ENCODE data around the gene HES6. TPM values are rescaled to one million over a fixed set of nuclear protein-coding genes. Genes with fewer than 3 reads are reported as not detected.

The HES6 gene
- total and polyA plus RNA-seq, 3 donors from 2014 or later: 21.3 to 40.3 (median 22.0) TPM

DNA sequence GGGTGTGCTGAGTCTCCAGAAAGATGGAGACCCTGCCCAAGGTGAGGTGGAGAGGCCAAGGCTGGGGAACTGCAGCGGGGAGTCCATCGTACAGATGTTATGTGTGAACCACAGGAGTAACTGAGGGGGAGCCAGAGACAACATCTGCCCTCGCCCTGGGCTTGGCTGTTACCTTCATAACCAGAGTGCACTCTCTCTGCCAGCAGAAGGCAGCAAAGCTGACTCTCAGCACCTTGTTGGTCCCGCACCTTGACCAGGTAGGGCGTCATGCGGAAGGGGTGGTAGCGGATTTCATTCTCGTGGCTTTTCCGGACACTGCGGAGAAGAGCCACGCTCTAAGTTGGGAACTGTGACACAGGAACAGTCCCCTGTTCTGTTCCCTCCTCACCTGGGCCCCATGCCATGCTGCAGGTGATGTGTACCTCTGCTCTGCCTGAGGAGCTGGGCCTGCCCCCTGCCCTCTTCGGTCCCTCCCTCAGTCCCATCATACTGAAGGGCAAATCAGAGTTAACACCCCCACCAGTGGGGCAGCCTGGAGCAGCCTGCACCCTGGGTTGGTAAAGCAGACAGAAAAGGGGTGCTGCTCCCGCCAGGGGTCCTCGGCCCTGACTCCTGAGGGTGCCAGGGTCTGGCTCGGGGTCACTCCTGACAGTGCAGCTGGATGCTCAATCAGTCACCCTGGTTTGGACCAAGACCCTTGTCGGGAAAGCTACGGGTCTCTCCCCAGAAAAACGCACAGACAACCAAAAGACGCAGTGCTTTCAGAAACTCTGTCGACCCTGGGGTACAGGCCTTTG lies 28.2 kb upstream of the HES6 start:
- DNase-seq: no peak
- WGBS, 2 donors: 87 to 90% methylated on average over 14 to 20 of the region's 20 CpGs
- intact Hi-C loops (cut with DNase I; ENCODE audit: low total_unique reads): no loop called here
- Histone ChIP-seq H3K9me3 (no peaks in the 10 kb centered on the region), H3K27ac (no peak overlapping the region), H3K4me1 (peaks cover 11% of the 10 kb centered on the region), H3K36me3 (ENCODE audit: low read depth, missing control alignments) (no peaks in the 10 kb centered on the region), H3K27me3 (no peaks in the 10 kb centered on the region), H3K4me3 (no peak overlapping the region)
- TF ChIP-seq POLR2A (IDR thresholded peaks at IDR 0.05) (no peak), CTCF (IDR thresholded peaks at IDR 0.05) (no peak)

- intact Hi-C loops (cut with DNase I; ENCODE audit: low total_unique reads): no loop called here
- WGBS, 2 donors: 96 to 100% methylated on average over 1 of the region's 1 CpG
- no peak for DNase-seq
- Histone ChIP-seq H3K36me3 (ENCODE audit: low read depth, missing control alignments) (no peaks in the 10 kb centered on the region), H3K4me3 (no peak overlapping the region), H3K27me3 (no peaks in the 10 kb centered on the region), H3K9me3 (no peaks in the 10 kb centered on the region), H3K27ac (no peak overlapping the region), H3K4me1 (peaks cover 18% of the 10 kb centered on the region)
- no peak for TF ChIP-seq POLR2A (IDR thresholded peaks at IDR 0.05)
- TF ChIP-seq CTCF (IDR thresholded peaks at IDR 0.05): no peak
These were observed 27.5 kb upstream of the HES6 start for GRCh38 chr2:238267341-238267710.

DNA sequence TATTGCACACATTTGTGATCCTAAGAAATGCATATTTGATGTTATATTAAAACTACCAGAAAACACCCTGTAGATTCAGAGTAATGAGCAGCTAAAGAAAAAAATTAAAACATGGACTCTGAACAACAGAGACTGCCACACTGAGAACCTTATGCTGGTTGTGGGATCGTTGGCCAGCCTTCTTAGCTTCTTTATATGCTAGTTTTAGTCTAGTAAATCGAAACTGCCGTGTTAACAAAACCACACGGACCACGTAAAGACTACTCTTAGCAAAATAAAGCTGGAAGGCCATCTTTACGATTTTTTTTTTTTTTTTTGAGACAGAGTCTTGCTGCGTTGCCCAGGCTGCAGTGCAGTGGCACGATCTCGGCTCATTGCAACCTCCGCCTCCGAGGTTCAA lies 25.8 kb upstream of the HES6 start:
- Histone ChIP-seq H3K4me3 (no peak overlapping the region), H3K4me1 (peaks cover 15% of the 10 kb centered on the region), H3K9me3 (no peaks in the 10 kb centered on the region), H3K27ac (no peak overlapping the region), H3K27me3 (no peaks in the 10 kb centered on the region), H3K36me3 (ENCODE audit: low read depth, missing control alignments) (no peaks in the 10 kb centered on the region)
- TF ChIP-seq CTCF (IDR thresholded peaks at IDR 0.05) (no peak), POLR2A (IDR thresholded peaks at IDR 0.05) (no peak)
- no peak for DNase-seq
- intact Hi-C loops (cut with DNase I; ENCODE audit: low total_unique reads): no loop called here
- WGBS, 2 donors: 91 to 94% methylated on average over 11 of the region's 11 CpGs

DNA sequence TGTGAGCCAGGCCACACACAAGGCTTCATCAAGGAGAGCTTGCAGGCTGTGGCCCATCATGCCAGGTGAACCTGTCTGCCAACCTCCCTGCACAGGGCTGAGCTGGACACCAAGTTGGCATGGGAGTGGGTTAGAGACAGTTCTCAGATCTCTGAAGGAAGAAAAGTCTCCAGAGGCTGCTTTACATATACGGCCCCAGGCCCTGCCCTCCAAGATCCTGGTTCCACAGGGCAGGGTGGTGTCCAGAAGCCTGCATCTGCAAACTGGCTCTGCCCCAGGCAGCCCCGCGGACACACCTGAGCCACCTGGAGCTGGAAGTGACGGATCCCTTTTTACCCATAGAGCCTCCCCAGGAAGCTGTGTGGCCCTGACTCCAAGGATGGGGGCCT lies 24.2 kb upstream of the HES6 start:
- peaks cover 15% of the 10 kb centered on the region for H3K4me1 ChIP-seq
- H3K9me3 ChIP-seq: no peaks in the 10 kb centered on the region
- no peaks in the 10 kb centered on the region for H3K27me3 ChIP-seq
- TF ChIP-seq POLR2A (IDR thresholded peaks at IDR 0.05): no peak
- TF ChIP-seq CTCF (IDR thresholded peaks at IDR 0.05): no peak
- intact Hi-C loops (cut with DNase I; ENCODE audit: low total_unique reads): no loop called here
- peak overlapping the region; percentile 0 to 69 for H3K27ac ChIP-seq
- H3K4me3 ChIP-seq: no peak overlapping the region
- DNase-seq: no peak
- H3K36me3 ChIP-seq (ENCODE audit: low read depth, missing control alignments): no peaks in the 10 kb centered on the region
- WGBS, 2 donors: 67% methylated on average over 4 of the region's 4 CpGs; no CpG with 5 or more reads in 1 of the 2 donors

All from testis (tissue), 3 donors.